ES-I3 (cell line): ENCODE results near the gene GJB6.
"Not testable (repeated sequence)": the region's sequence is repeated elsewhere in the genome, so short reads cannot be mapped to it uniquely, and the experiment has no call there.

Experiments used
- H3K36me3 ChIP-seq: 2 replicates; pipeline ENCODE4 v1.6.1; 2013; ENCODE audit warnings: mild to moderate bottlenecking, low read length, control low read depth, moderate library complexity; ENCODE audit not compliant: insufficient read depth
- H3K4me1 ChIP-seq: 2 replicates; pipeline ENCODE4 v1.6.1; 2013; ENCODE audit warnings: mild to moderate bottlenecking, control low read depth, low read length; ENCODE audit not compliant: insufficient read depth
- H3K9ac ChIP-seq: 2 replicates; pipeline ENCODE4 v1.6.1; 2013; ENCODE audit warnings: low read depth, mild to moderate bottlenecking, low read length, moderate library complexity
- H3K9me3 ChIP-seq: 2 replicates; pipeline ENCODE4 v1.6.1; 2013; ENCODE audit warnings: mild to moderate bottlenecking, low read length, moderate library complexity; ENCODE audit not compliant: control insufficient read depth, insufficient read depth

The GJB6 gene

DNA sequence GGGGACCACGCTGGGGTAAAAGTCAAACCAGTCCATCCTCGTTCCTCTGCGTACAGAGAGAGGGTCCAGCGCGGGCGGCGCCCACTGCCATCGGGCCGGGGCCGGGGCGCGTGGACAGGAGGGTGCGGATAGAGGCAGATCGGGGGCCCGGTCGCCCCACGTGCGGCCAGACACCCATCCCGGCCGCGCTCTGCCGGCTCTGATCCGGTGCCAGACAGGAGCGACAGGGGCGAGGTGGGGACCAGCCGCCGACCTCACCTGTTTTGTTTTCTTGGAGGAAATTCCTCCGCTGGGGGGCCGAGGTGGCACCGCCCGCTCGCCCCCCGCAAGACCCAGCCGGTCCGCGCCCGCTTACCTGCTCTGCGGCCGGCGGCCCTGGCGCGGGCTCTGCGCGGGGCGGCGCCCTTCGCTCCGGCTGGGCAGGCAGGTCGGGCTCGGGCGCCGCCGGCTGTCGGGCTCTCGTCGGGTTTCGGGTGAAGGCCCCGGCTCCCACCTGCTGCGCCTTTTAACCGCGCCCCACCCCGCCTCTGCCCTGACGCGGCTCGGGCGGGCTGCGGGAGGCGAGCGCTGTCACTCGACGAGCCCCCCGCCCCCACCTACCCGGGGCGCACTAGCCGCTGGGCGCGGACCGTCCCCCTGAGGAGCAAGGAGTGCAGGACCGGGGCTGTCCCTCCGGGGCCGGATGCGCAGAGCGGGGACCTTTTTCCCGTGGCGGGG is at the start of gene GJB6:
Gene GJB6 (minus strand): TSS at position 481 of the 717 bp plus-strand sequence. CDS start 8,839 bp downstream, outside the sequence.
- H3K36me3 ChIP-seq = no peaks in the 10 kb centered on the region
- peak within 1 kb of the TSS; percentile 53; the same call in 1 of the 2 replicates for H3K9ac ChIP-seq
- H3K4me1 ChIP-seq = no peaks in the 10 kb centered on the region
- H3K9me3 ChIP-seq = no peaks in the 10 kb centered on the region; the same call in 1 of the 2 replicates

DNA sequence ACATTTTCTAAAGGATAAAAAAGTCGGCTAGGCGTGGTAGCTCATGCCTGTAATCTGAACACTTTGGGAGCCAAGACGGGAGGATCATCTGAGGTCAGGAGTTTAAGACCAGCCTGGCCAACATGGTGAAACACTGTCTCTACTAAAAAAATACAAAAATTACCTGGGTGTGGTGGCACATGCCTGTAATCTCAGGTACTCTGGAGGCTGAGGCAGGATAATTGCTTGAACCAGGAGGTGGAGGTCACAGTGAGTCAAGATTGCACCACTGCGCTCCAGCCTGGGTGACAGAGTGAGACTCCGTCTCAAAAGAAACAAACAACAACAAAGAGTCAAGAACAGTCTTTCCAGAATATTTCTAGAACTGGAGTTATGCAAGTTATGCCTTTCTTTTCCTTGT is 44.8 kb upstream of the GJB6 start:
- H3K4me1 ChIP-seq, H3K36me3 ChIP-seq, H3K9ac ChIP-seq, H3K9me3 ChIP-seq: not testable (repeated sequence)

- no peak overlapping the region for H3K9ac ChIP-seq
- H3K4me1 ChIP-seq = no peaks in the 10 kb centered on the region
- no peaks in the 10 kb centered on the region for H3K9me3 ChIP-seq
- H3K36me3 ChIP-seq = no peaks in the 10 kb centered on the region
These were observed 42.3 kb upstream of the GJB6 start for GRCh38 chr13:20274466-20274865.

GRCh38 chr13:20272588-20273171 is 40.6 kb upstream of the GJB6 start:
- Histone ChIP-seq H3K36me3 (no peaks in the 10 kb centered on the region), H3K9me3 (no peaks in the 10 kb centered on the region), H3K4me1 (no peaks in the 10 kb centered on the region), H3K9ac (no peak overlapping the region)

DNA sequence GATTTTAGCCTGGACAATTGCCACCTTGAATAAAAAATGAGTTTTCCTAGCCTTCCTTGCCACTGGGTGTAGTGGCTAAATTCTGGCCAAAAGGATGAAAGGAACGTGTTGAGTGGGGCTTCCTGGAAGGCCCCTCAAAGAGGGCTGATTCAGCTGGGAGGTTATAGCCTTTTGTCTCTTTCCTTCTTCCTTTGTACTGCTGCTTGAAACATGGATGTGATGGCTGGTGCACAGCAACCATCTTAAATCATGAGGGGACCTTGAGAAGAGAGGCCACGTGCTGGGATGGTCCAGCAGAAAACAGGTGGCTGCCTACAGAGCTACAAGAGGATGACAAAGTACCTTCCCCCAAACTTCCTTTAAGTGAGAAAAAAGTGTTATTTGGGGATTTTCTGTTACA is 40.0 kb upstream of the GJB6 start:
- no peaks in the 10 kb centered on the region for H3K9me3 ChIP-seq

DNA sequence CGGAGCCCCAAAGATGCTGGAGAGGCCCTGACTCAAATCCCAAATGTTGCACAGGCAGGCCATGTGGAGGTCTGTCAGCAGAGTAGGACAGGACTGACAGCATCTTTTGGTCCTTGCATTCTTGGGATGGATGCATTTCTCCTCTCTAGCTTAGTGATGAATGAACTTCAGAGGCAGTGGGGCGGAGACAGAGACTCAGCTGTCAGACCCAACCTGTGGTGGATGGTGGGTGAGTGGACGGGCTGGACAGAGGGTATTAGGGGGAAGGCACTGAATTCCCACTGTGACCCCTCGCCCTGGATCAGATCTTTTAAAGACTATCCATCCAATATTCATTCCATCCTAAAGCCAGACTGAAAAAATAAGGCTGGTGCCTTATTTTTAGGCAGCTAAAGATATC is 39.3 kb upstream of the GJB6 start:
- Histone ChIP-seq H3K36me3 (no peaks in the 10 kb centered on the region), H3K9ac (no peak overlapping the region), H3K9me3 (no peaks in the 10 kb centered on the region), H3K4me1 (no peaks in the 10 kb centered on the region)

More for the DNA sequence above, 40.0 kb upstream of the GJB6 start:
- Histone ChIP-seq H3K4me1 (no peaks in the 10 kb centered on the region), H3K36me3 (no peaks in the 10 kb centered on the region), H3K9ac (no peak overlapping the region)

GRCh38 chr13:20270163-20270865 is 38.2 kb upstream of the GJB6 start:
- no peaks in the 10 kb centered on the region for H3K4me1 ChIP-seq
- H3K9me3 ChIP-seq = no peaks in the 10 kb centered on the region
- no peak overlapping the region for H3K9ac ChIP-seq
- no peaks in the 10 kb centered on the region for H3K36me3 ChIP-seq

DNA sequence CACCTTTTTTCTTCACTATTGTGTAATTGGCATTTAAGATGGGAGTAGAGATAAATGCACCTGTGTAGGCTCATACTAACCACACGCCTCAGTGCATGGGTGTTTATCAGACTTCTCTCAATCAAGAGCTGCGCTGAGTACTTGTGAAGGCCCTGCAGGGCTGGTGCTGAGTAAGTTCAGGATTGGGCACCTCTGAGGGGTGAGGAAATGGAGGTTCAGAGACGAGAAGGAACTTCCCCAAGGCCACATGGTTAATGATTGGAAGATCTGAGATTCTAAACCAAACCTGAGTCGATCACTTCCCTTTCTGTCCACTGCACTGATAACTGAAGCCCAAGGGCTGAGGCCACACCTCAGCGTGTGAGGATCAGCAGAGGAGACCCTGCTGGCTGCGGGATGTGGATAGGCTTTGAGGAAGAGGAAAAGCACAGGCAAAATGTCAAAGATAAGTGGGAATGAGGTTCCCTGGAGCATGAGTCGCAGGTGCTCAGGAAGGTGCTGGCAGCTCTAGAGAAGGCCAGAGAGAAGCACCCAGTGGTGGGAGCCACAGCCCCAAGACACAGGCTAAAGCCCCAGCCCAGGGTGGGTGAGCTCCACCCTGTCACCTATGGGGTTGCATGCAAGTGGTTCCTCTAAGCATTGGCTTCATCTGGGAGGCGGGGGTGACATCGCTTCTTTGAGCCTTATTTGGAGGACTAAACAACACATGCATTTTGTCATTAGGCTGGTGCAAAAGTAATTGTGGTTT is 32.3 kb upstream of the GJB6 start:
- Histone ChIP-seq H3K9me3 (no peaks in the 10 kb centered on the region), H3K4me1 (no peaks in the 10 kb centered on the region), H3K9ac (no peak overlapping the region), H3K36me3 (no peaks in the 10 kb centered on the region)

DNA sequence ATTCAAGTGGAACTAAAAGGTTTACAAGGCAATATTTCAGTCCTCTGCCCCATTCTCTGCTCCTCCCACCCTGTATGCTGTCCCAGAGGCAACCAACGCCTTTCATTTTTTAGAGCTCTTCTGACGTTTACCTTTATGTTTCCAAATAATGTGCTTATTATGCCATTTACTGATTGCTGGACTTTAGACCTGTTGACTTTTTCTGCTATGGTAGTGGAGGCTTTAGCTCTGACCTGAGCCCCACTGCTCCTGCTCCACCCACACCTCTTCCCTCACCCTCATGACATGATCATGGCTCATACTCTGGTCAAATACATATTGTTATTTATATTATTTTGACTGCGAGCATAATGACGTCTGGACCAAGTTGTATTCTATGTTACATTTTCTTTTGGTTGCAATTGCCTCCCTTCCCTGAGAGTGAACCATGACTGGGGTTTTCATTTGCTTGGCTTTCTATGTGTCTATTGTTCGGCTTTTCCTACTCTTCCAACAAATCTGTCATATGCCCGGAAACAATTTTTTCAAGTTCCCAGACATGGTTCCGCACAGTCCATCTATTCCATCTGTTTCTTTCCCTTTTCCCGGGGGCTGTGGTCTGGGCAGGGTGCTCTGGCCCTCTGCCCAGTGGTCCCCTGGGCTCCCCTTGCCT is 31.4 kb upstream of the GJB6 start:
- Histone ChIP-seq H3K36me3 (no peaks in the 10 kb centered on the region), H3K9me3 (no peaks in the 10 kb centered on the region), H3K9ac (no peak overlapping the region), H3K4me1 (no peaks in the 10 kb centered on the region)

DNA sequence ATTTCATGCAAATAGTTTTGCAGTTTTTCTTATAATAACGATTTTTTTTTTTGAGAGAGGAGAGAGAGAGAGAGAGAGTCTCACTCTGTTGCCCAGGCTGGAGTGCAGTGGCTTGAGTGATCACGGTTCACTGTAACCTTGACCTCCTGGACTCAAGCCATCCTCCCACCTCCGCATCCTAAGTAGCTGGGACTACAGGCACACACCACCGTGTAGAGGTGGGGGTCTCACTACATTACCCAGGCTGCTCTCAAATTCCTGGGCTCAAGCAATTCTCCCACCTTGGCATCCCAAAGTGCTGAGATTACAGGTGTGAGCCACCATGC is 26.8 kb upstream of the GJB6 start:
- Histone ChIP-seq H3K9ac (no peak overlapping the region), H3K36me3 (no peaks in the 10 kb centered on the region), H3K4me1 (no peaks in the 10 kb centered on the region), H3K9me3 (no peaks in the 10 kb centered on the region)

- Histone ChIP-seq H3K36me3 (no peaks in the 10 kb centered on the region), H3K9me3 (no peaks in the 10 kb centered on the region), H3K9ac (no peak overlapping the region), H3K4me1 (no peaks in the 10 kb centered on the region)
These were observed 26.3 kb upstream of the GJB6 start for GRCh38 chr13:20258208-20258962.

DNA sequence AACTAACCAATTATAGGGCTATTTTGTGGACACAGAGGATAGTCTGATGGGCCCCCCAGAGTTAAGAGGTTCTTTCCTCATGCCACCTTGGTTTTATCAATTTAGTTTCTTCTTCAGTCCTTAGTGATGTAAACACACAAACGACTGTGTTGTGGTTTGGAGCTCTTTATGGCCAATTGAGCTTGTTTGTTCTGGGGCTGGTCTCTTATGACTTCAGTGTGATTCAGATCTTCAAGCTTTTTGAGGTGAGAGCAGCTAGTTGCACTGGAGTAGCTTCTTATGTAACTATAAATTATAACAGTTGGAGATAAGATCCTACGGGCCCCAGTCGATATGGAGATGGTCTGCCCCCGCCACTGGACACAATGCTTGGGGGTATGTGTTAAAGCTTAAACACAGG is 22.0 kb upstream of the GJB6 start:
- Histone ChIP-seq H3K9ac (no peak overlapping the region), H3K9me3 (no peaks in the 10 kb centered on the region), H3K36me3 (no peaks in the 10 kb centered on the region), H3K4me1 (no peaks in the 10 kb centered on the region)

GRCh38 chr13:20249913-20250312 is 17.8 kb upstream of the GJB6 start:
- no peaks in the 10 kb centered on the region for H3K9me3 ChIP-seq
- no peak overlapping the region for H3K9ac ChIP-seq

DNA sequence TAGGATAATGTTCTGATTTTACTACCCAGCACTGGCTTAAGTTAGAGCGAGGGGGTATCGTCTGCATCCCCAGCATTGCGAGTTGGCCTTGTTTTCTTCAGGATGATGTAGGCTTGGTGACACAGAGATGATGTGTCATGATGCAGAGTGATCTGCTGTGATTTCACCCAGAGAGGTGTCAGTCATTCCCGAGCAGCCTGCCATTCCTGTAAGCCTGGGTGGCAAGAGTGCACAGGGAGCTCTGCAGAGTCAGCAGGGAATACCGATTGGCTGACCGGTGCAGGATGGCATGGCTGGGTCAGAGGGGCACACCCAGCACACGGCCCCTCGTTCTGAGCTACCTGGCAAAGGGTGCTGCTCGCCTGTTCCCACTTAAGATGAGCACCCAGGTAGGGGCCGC is 15.8 kb upstream of the GJB6 start:
- H3K36me3 ChIP-seq = no peaks in the 10 kb centered on the region
- H3K9me3 ChIP-seq = no peaks in the 10 kb centered on the region
- H3K9ac ChIP-seq = no peak overlapping the region
- no peaks in the 10 kb centered on the region for H3K4me1 ChIP-seq

More at GRCh38 chr13:20249913-20250312, 17.8 kb upstream of the GJB6 start:
- H3K4me1 ChIP-seq = no peaks in the 10 kb centered on the region
- H3K36me3 ChIP-seq = no peaks in the 10 kb centered on the region
